Measurements from ENCODE around the gene TESPA1. TPM values are rescaled to one million over a fixed set of nuclear protein-coding genes. Genes with fewer than 3 reads are reported as not detected.

TESPA1 gene
- total RNA-seq, 4 donors from 2014 or later, result 0.42 to 2.8 (median 0.98) TPM; not detected in 1

GRCh38 chr12:54932038-54932437, 52.5 kb downstream of the TESPA1 start:
- WGBS, 2 donors, result 94 to 95% methylated on average over 4 of the region's 4 CpGs
- peaks cover 0 to 14% (median 0%) of the 10 kb centered on the region in 4 donors for H3K4me1 ChIP-seq
- no peak for DNase-seq (ENCODE audit: low spot score in 2 of 2)
- TF ChIP-seq CTCF (IDR thresholded peaks at IDR 0.05) (no peak), EP300 (IDR thresholded peaks at IDR 0.05) (no peak), POLR2A (IDR thresholded peaks at IDR 0.05) (no peak)
- H3K9me3 ChIP-seq, result peaks cover 0 to 17% (median 0%) of the 10 kb centered on the region in 4 donors
- H3K27me3 ChIP-seq, result no peaks in the 10 kb centered on the region
- H3K27ac ChIP-seq, result no peak overlapping the region
- no peak overlapping the region for H3K4me3 ChIP-seq
- H3K36me3 ChIP-seq, result no peaks in the 10 kb centered on the region

- Histone ChIP-seq H3K4me3 (no peak overlapping the region), H3K27me3 (no peaks in the 10 kb centered on the region), H3K9me3 (peaks cover 0 to 17% (median 0%) of the 10 kb centered on the region in 4 donors), H3K4me1 (peaks cover 0 to 5% (median 0%) of the 10 kb centered on the region in 4 donors), H3K36me3 (no peaks in the 10 kb centered on the region), H3K27ac (no peak overlapping the region)
- TF ChIP-seq CTCF (IDR thresholded peaks at IDR 0.05), result no peak
- TF ChIP-seq EP300 (IDR thresholded peaks at IDR 0.05), result no peak
- TF ChIP-seq POLR2A (IDR thresholded peaks at IDR 0.05), result no peak
- DNase-seq (ENCODE audit: low spot score in 2 of 2), result no peak
- 82 to 90% methylated on average over 3 of the region's 3 CpGs for WGBS, 2 donors
These were observed 54.6 kb downstream of the TESPA1 start for GRCh38 chr12:54929998-54930397.

- H3K4me1 ChIP-seq, result no peaks in the 10 kb centered on the region
- H3K9me3 ChIP-seq, result peaks cover 0 to 17% (median 0%) of the 10 kb centered on the region in 4 donors
- TF ChIP-seq CTCF (IDR thresholded peaks at IDR 0.05), result no peak
- no peak for TF ChIP-seq POLR2A (IDR thresholded peaks at IDR 0.05)
- no peak for TF ChIP-seq EP300 (IDR thresholded peaks at IDR 0.05)
- no peak overlapping the region for H3K4me3 ChIP-seq
- H3K27me3 ChIP-seq, result no peaks in the 10 kb centered on the region
- no peak for DNase-seq (ENCODE audit: low spot score in 2 of 2)
- no peaks in the 10 kb centered on the region for H3K36me3 ChIP-seq
- H3K27ac ChIP-seq, result no peak overlapping the region
- WGBS, 2 donors, result 85 to 86% methylated on average over 1 of the region's 1 CpG
These were observed 58.3 kb downstream of the TESPA1 start for GRCh38 chr12:54926246-54926645.

- peaks cover 0 to 10% (median 0%) of the 10 kb centered on the region in 4 donors for H3K9me3 ChIP-seq
- DNase-seq (ENCODE audit: low spot score in 2 of 2), result no peak
- 63 to 78% methylated on average over 8 of the region's 8 CpGs for WGBS, 2 donors
- no peak for TF ChIP-seq POLR2A (IDR thresholded peaks at IDR 0.05)
- TF ChIP-seq CTCF (IDR thresholded peaks at IDR 0.05), result no peak
- no peak for TF ChIP-seq EP300 (IDR thresholded peaks at IDR 0.05)
- no peak overlapping the region for H3K27ac ChIP-seq
- no peaks in the 10 kb centered on the region for H3K4me1 ChIP-seq
- no peaks in the 10 kb centered on the region for H3K27me3 ChIP-seq
- no peak overlapping the region for H3K4me3 ChIP-seq
- no peaks in the 10 kb centered on the region for H3K36me3 ChIP-seq
These were observed 59.4 kb downstream of the TESPA1 start for GRCh38 chr12:54924972-54925707.

- H3K4me1 ChIP-seq, result no peaks in the 10 kb centered on the region
These were observed 67.5 kb downstream of the TESPA1 start for GRCh38 chr12:54917001-54917488.

More at GRCh38 chr12:54917001-54917488, 67.5 kb downstream of the TESPA1 start:
- WGBS, 2 donors, result 91% methylated on average over 21 of the region's 21 CpGs
- H3K36me3 ChIP-seq, result no peaks in the 10 kb centered on the region
- no peak overlapping the region for H3K27ac ChIP-seq
- no peaks in the 10 kb centered on the region for H3K9me3 ChIP-seq
- TF ChIP-seq EP300 (IDR thresholded peaks at IDR 0.05) (no peak), POLR2A (IDR thresholded peaks at IDR 0.05) (no peak), CTCF (IDR thresholded peaks at IDR 0.05) (no peak)
- H3K27me3 ChIP-seq, result no peaks in the 10 kb centered on the region
- no peak for DNase-seq (ENCODE audit: low spot score in 2 of 2)
- H3K4me3 ChIP-seq, result no peak overlapping the region

Measured in tibial nerve (tissue), 4 donors.